IMR-90 (cell line): Measurements from ENCODE around the gene FBXL7. TPM values are rescaled to one million over a fixed set of nuclear protein-coding genes. Genes with fewer than 3 reads are reported as not detected.

ENCODE experiments used
- ATAC-seq: fragments of 200-7000 bp; cut with Tn5 transposase; 2 replicates; pipeline ENCODE4 v1.9.1; 2020; ENCODE audit warnings: low read depth, mild to moderate bottlenecking, moderate library complexity
- BruUV-seq: library from RNA; stranded (reverse); fragments of 400-500 nt; replicated peaks from 2 replicates; lab custom pipeline; 2021; lab: Mats Ljungman, UMichigan
- CTCF ChIA-PET: fragments of 300-600 bp; formaldehyde crosslinking; extraction: SDS; loops from one replicate; lab custom pipeline; 2021; ENCODE audit warnings: antibody characterized with exemption; lab: Yijun Ruan, JAX
- POLR2A ChIA-PET: fragments of 300-600 bp; sonication (Branson Sonifier 250); formaldehyde crosslinking; loops from one replicate; lab custom pipeline; 2022; ENCODE audit warnings: antibody characterized with exemption; ENCODE audit not compliant: unreplicated experiment; lab: Charles Lee
- DNase-seq: peaks from one replicate; pipeline ENCODE4 v3.0.0; 2013
- H2AFZ ChIP-seq: replicated peaks from 2 replicates; pipeline ENCODE3; 2013; ENCODE audit warnings: low read length, mild to moderate bottlenecking; ENCODE audit not compliant: poor library complexity
- H2AK5ac ChIP-seq: 2 replicates; pipeline ENCODE4 v1.6.1; 2013; ENCODE audit warnings: low read depth, low read length, inconsistent platforms
- H2AK9ac ChIP-seq: replicated peaks from 2 replicates; pipeline ENCODE3; 2013; ENCODE audit warnings: mild to moderate bottlenecking, low read depth, low read length, moderate library complexity; ENCODE audit not compliant: poor library complexity
- H2BK120ac ChIP-seq: 2 replicates; pipeline ENCODE4 v1.6.1; 2013; ENCODE audit warnings: low read depth, low read length, inconsistent platforms
- H2BK15ac ChIP-seq: 3 replicates; pipeline ENCODE4 v1.6.1; 2013; ENCODE audit warnings: low read depth, low read length, inconsistent platforms
- H2BK20ac ChIP-seq: 2 replicates; pipeline ENCODE4 v1.6.1; 2013; ENCODE audit warnings: low read depth, mild to moderate bottlenecking, inconsistent platforms, low read length, moderate library complexity
- H2BK5ac ChIP-seq: 2 replicates; pipeline ENCODE4 v1.6.1; 2013; ENCODE audit warnings: mild to moderate bottlenecking, low read depth, low read length, inconsistent platforms; ENCODE audit not compliant: poor library complexity, severe bottlenecking
- H3K14ac ChIP-seq: replicated peaks from 2 replicates; pipeline ENCODE4 v1.6.1; 2013; ENCODE audit warnings: low read depth, low read length, inconsistent platforms
- H3K18ac ChIP-seq: 2 replicates; pipeline ENCODE4 v1.6.1; 2013; ENCODE audit warnings: low read depth, low read length, control low read depth
- H3K23ac ChIP-seq: 2 replicates; pipeline ENCODE4 v1.6.1; 2013; ENCODE audit warnings: low read depth, low read length, inconsistent platforms
- H3K27ac ChIP-seq: 2 replicates; pipeline ENCODE4 v1.5.1; 2013; ENCODE audit warnings: mild to moderate bottlenecking, control low read depth, low read length; ENCODE audit not compliant: insufficient read depth
- H3K27me3 ChIP-seq: 2 replicates; pipeline ENCODE4 v1.6.1; 2013; ENCODE audit warnings: low read length; ENCODE audit not compliant: control insufficient read depth, insufficient read depth
- H3K36me3 ChIP-seq: 2 replicates; pipeline ENCODE4 v1.6.1; 2013; ENCODE audit warnings: low read length, mixed read lengths; ENCODE audit not compliant: control insufficient read depth, insufficient read depth
- H3K4ac ChIP-seq: 2 replicates; pipeline ENCODE4 v1.6.1; 2013; ENCODE audit warnings: low read depth, low read length, inconsistent platforms
- H3K4me1 ChIP-seq: 2 replicates; pipeline ENCODE4 v1.6.1; 2013; ENCODE audit warnings: low read length, mixed read lengths; ENCODE audit not compliant: control insufficient read depth, insufficient read depth
- H3K4me2 ChIP-seq: 2 replicates; pipeline ENCODE4 v1.6.1; 2013; ENCODE audit warnings: low read depth, mild to moderate bottlenecking, control low read depth, low read length, moderate library complexity
- H3K4me3 ChIP-seq: 2 replicates; pipeline ENCODE4 v1.5.1; 2013; ENCODE audit warnings: low read depth, mild to moderate bottlenecking, control low read depth, low read length, moderate library complexity; ENCODE audit not compliant: insufficient read depth
- H3K56ac ChIP-seq: 2 replicates; pipeline ENCODE4 v1.6.1; 2013; ENCODE audit warnings: low read length, inconsistent platforms; ENCODE audit not compliant: insufficient read depth; ENCODE audit errors: extremely low read depth
- H3K79me1 ChIP-seq, 2 experiments: 2 replicates each; pipeline ENCODE4 v1.6.1; 2013; ENCODE audit warnings: low read length in 2 of 2, inconsistent platforms in 1 of 2, low read depth in 1 of 2
- H3K9ac ChIP-seq: 2 replicates; pipeline ENCODE4 v1.6.1; 2013; ENCODE audit warnings: low read depth, low read length, control low read depth
- H3K9me1 ChIP-seq: 2 replicates; pipeline ENCODE4 v1.6.1; 2013; ENCODE audit warnings: low read length, inconsistent platforms; ENCODE audit not compliant: insufficient read depth
- H3K9me3 ChIP-seq: 2 replicates; pipeline ENCODE4 v1.6.1; 2013; ENCODE audit warnings: low read length; ENCODE audit not compliant: control insufficient read depth, insufficient read depth
- H4K20me1 ChIP-seq: 2 replicates; pipeline ENCODE4 v1.6.1; 2013; ENCODE audit warnings: low read length, inconsistent platforms; ENCODE audit not compliant: insufficient read depth
- H4K5ac ChIP-seq: 2 replicates; pipeline ENCODE4 v1.6.1; 2013; ENCODE audit warnings: mild to moderate bottlenecking, low read depth, low read length, control low read depth
- H4K8ac ChIP-seq, 2 experiments: 2 replicates each; pipeline ENCODE4 v1.6.1; 2013; ENCODE audit warnings: low read depth in 2 of 2, low read length in 2 of 2, control low read depth in 1 of 2, inconsistent platforms in 1 of 2
- H4K91ac ChIP-seq: 2 replicates; pipeline ENCODE4 v1.6.1; 2013; ENCODE audit warnings: low read depth, low read length, inconsistent platforms; ENCODE audit not compliant: insufficient read depth
- MAZ ChIP-seq: IDR thresholded peaks from 2 replicates; pipeline ENCODE4 v1.6.1; 2012; ENCODE audit warnings: low read depth, mild to moderate bottlenecking, low read length, improper control_type of control experiment, moderate library complexity, borderline replicate concordance
- MXI1 ChIP-seq: IDR thresholded peaks from 2 replicates; pipeline ENCODE4 v1.6.1; 2012; ENCODE audit warnings: low read depth, mild to moderate bottlenecking, low read length, moderate library complexity, borderline replicate concordance
- RAD21 ChIP-seq: IDR thresholded peaks from 2 replicates; pipeline ENCODE4 v1.6.1; 2012; ENCODE audit warnings: low read length, improper control_type of control experiment
- RFX5 ChIP-seq: IDR thresholded peaks from 2 replicates; pipeline ENCODE4 v1.8.0; 2012; ENCODE audit warnings: low read depth, mild to moderate bottlenecking, low read length, moderate library complexity
- SMC3 ChIP-seq: fragments of 150-350 bp; IDR thresholded peaks from 2 replicates; pipeline ENCODE4 v1.6.1; 2016; ENCODE audit warnings: low read depth, mild to moderate bottlenecking, antibody characterized with exemption, low read length, moderate library complexity
- WGBS, 2 experiments: methylation state at CpG; one replicate each; pipeline versions ENCODE4 v1.1.5 to v1.1.7; 2013; ENCODE audit warnings: missing lambda C conversion rate in 2 of 2; ENCODE audit not compliant: insufficient read length in 1 of 2; ENCODE audit errors: extremely low coverage in 2 of 2; 5-methylcytosine and 5-hydroxymethylcytosine counted together
- dilution Hi-C: fragments of 300-500 bp; cut with HindIII; formaldehyde crosslinking; loops from one replicate; pipeline ENCODE4 v1.14.3; 2018; ENCODE audit warnings: low sequenced_read_pairs; ENCODE audit not compliant: unreplicated experiment
- in situ Hi-C: fragments of 300-500 bp; cut with MboI; formaldehyde crosslinking; loops from 3 replicates; pipeline ENCODE4 v1.14.3; 2019; ENCODE audit warnings: low sequenced_read_pairs, inconsistent platforms, mixed read lengths
- intact Hi-C: fragments of 100-400 bp; cut with micrococcal nuclease; formaldehyde crosslinking; loops from 2 replicates; pipeline ENCODE4 v1.10.0; 2022
- polyA plus RNA-seq, 3 experiments: library from polyadenylated mRNA; depleted of rRNA; stranded (reverse); fragments of >200 nt; gene quantifications; 2 replicates each; pipeline ENCODE4 v1.2.3, GENCODE V29; 2012; ENCODE audit warnings: low replicate concordance in 1 of 3
- total RNA-seq: library from RNA; depleted of rRNA; stranded (reverse); fragments of >200 nt; gene quantifications from 2 replicates; pipeline ENCODE4 v1.2.3, GENCODE V29; 2012

Gene FBXL7
- total and polyA plus RNA-seq, 2 of the 4 experiments (the other 2 are of a cell fraction), result 4.1 to 10.2 TPM

DNA sequence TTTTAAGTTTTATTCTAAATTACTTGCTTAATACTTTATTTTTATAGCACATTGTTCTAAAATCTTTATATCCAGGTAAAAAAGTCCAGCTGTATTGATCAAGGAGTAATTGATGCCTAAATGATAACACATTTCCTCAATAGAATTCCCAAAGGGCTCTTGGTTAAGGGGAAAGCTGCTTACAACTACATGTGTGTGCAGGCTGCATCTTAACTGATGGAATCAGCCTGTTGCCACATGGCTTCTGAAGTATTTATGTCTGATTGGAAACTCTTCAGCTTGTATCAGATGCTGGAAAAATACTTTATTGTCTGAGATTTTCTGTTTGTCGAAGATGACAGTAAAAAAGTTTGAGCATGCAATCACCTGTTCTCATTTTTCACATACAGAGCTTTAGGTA is 182.6 kb downstream of the FBXL7 start:
- Histone ChIP-seq H3K14ac (no peak overlapping the region), H2BK15ac (no peak overlapping the region), H3K23ac (no peak overlapping the region), H2BK20ac (no peak overlapping the region), H3K4me1 (peaks cover 5% of the 10 kb centered on the region), H3K4ac (no peak overlapping the region), H2BK120ac (no peak overlapping the region), H3K27me3 (no peaks in the 10 kb centered on the region), H3K56ac (no peak overlapping the region), H3K9ac (no peak overlapping the region), H4K20me1 (no peaks in the 10 kb centered on the region; the same call in 1 of the 2 replicates), H2AK9ac (no peak overlapping the region), H3K4me2 (no peak overlapping the region), H2AK5ac (no peak overlapping the region), H4K8ac (no peak overlapping the region), H3K27ac (no peak overlapping the region), H4K91ac (no peak overlapping the region), H3K4me3 (no peak overlapping the region), H3K9me3 (no peaks in the 10 kb centered on the region), H3K36me3 (no peaks in the 10 kb centered on the region), H3K79me1 (peaks cover 24 to 32% of the 10 kb centered on the region in 2 experiments), H3K9me1 (peaks cover 3% of the 10 kb centered on the region), H4K5ac (no peak overlapping the region), H2BK5ac (no peak overlapping the region), H3K18ac (no peak overlapping the region), H2AFZ (no peak overlapping the region)
- WGBS, 2 experiments, result no CpG with 5 or more reads among the region's 1 CpG
- no peak for DNase-seq
- BruUV-seq, result no TSS peak
- TF ChIP-seq RFX5 (no peak), RAD21 (no peak), MXI1 (no peak), MAZ (no peak), SMC3 (no peak)
- dilution Hi-C loops (no loop called here), in situ Hi-C loops (no loop called here), intact Hi-C loops (no loop called here)
- no peak for ATAC-seq
- CTCF ChIA-PET, result interaction anchor here (0.7 to 1.4 kb wide), 5 partner anchors 8 to 177 kb away, joined by 3 to 6 read pairs (median 3); no protein-coding TSS in a partner anchor
- POLR2A ChIA-PET, result no interaction called here
